GM18519 (cell line): ENCODE data around the gene CCNDBP1.
"Not testable (repeated sequence)": the region's sequence is repeated elsewhere in the genome, so short reads cannot be mapped to it uniquely, and the experiment has no call there.

Source experiments
- ATAC-seq: cut with Tn5 transposase; IDR thresholded peaks from one replicate; pipeline ENCODE4 v1.9.1; 2021; ENCODE audit warnings: mild to moderate bottlenecking, moderate library complexity; ENCODE audit not compliant: unreplicated experiment, low FRiP score

CCNDBP1 gene

GRCh38 chr15:43185157-43186002 is at the start of gene CCNDBP1:
CCNDBP1 (plus strand) TSS chr15:43185403; CDS start chr15:43185499, 96 bp downstream.
- peak; percentile 73 for ATAC-seq

- no peak for ATAC-seq
These were observed 41.8 kb upstream of the CCNDBP1 start for GRCh38 chr15:43143203-43143941.

- no peak for ATAC-seq
These were observed 40.7 kb upstream of the CCNDBP1 start for GRCh38 chr15:43144512-43144911.

GRCh38 chr15:43146184-43146583 is 39.0 kb upstream of the CCNDBP1 start:
- ATAC-seq = no peak

- no peak for ATAC-seq
These were observed 34.8 kb upstream of the CCNDBP1 start for GRCh38 chr15:43150191-43150929.

- no peak for ATAC-seq
These were observed 33.5 kb upstream of the CCNDBP1 start for GRCh38 chr15:43151688-43152087.

- ATAC-seq = no peak
These were observed 31.9 kb upstream of the CCNDBP1 start for GRCh38 chr15:43153269-43153668.

GRCh38 chr15:43165801-43166325 is 19.3 kb upstream of the CCNDBP1 start:
- ATAC-seq = no peak

- ATAC-seq = not testable (repeated sequence)
These were observed 17.9 kb upstream of the CCNDBP1 start for GRCh38 chr15:43167261-43167660.

GRCh38 chr15:43168192-43169107 is 16.8 kb upstream of the CCNDBP1 start:
- ATAC-seq = no peak

- no peak for ATAC-seq
These were observed 15.3 kb upstream of the CCNDBP1 start for GRCh38 chr15:43169888-43170287.

- ATAC-seq = not testable (repeated sequence)
These were observed 9.4 kb upstream of the CCNDBP1 start for GRCh38 chr15:43175656-43176309.

- ATAC-seq = not testable (repeated sequence)
These were observed 8.1 kb upstream of the CCNDBP1 start for GRCh38 chr15:43177147-43177546.

GRCh38 chr15:43183270-43183669 is 1.9 kb upstream of the CCNDBP1 start:
- no peak for ATAC-seq

- no peak for ATAC-seq
These were observed 637 bp upstream of the CCNDBP1 start for GRCh38 chr15:43184407-43185124.

GRCh38 chr15:43186003-43186353 is 775 bp downstream of the CCNDBP1 start:
- no peak for ATAC-seq

GRCh38 chr15:43187544-43188155 is 2.4 kb downstream of the CCNDBP1 start:
- ATAC-seq = no peak

GRCh38 chr15:43189296-43189695 is 4.1 kb downstream of the CCNDBP1 start:
- no peak for ATAC-seq
